Measurements from ENCODE around the gene TRPM8. TPM values are rescaled to one million over a fixed set of nuclear protein-coding genes. Genes with fewer than 3 reads are reported as not detected.

Gene TRPM8
- polyA plus RNA-seq, 1 donor (not counting 4 experiments of a cell fraction or from before 2014, with no cell fraction given): 0.04 TPM

GRCh38 chr2:233940376-233941276 lies 23.5 kb downstream of the TRPM8 start:
- H2AFZ ChIP-seq (ENCODE audit: control insufficient read depth, low read length): no peak overlapping the region
- H4K20me1 ChIP-seq (ENCODE audit: control insufficient read depth, extremely low read depth, insufficient read depth, low read length): no peaks in the 10 kb centered on the region
- TF ChIP-seq EZH2 (IDR thresholded peaks at IDR 0.05; ENCODE audit: low read length) (no peak), CTCF (optimal IDR thresholded peaks at IDR 0.05 in 1 of 3, IDR thresholded peaks at IDR 0.05 in 1 of 3, conservative IDR thresholded peaks at IDR 0.05 in 1 of 3; ENCODE audit: extremely low read depth in 1 of 3, insufficient read depth in 2 of 3, low read length in 3 of 3) (no peak)
- no peak overlapping the region for H3K4me3 ChIP-seq (ENCODE audit: control insufficient read depth in 2 of 3, extremely low read depth in 1 of 3, insufficient read depth in 2 of 3, low read depth in 1 of 3, low read length in 3 of 3)
- H3K9me3 ChIP-seq (ENCODE audit: control insufficient read depth, low read depth, low read length): no peaks in the 10 kb centered on the region
- no peaks in the 10 kb centered on the region for H3K79me2 ChIP-seq (ENCODE audit: control insufficient read depth, insufficient read depth, low read length)
- dilution Hi-C loops (cut with MboI; ENCODE audit: extremely low pct_ligation_motif_present, low sequenced_read_pairs): no loop called here
- no peaks in the 10 kb centered on the region for H3K9me1 ChIP-seq (ENCODE audit: control insufficient read depth, extremely low read depth, insufficient read depth, low read length)
- no peak overlapping the region for H3K9ac ChIP-seq (ENCODE audit: control insufficient read depth, extremely low read depth, insufficient read depth, low read length)
- FAIRE-seq (no peak), DNase-seq (ENCODE audit: low read depth, low spot score) (no peak)
- no peaks in the 10 kb centered on the region for H3K4me1 ChIP-seq (ENCODE audit: control insufficient read depth, extremely low read depth, insufficient read depth, low read length)
- H3K4me2 ChIP-seq (ENCODE audit: control insufficient read depth, extremely low read depth, insufficient read depth, low read depth, low read length): no peak overlapping the region
- H3K27me3 ChIP-seq (ENCODE audit: control insufficient read depth, extremely low read depth, insufficient read depth, low read length): peaks cover 14% of the 10 kb centered on the region
- H3K27ac ChIP-seq (ENCODE audit: control insufficient read depth, insufficient read depth, low read length): no peak overlapping the region
- no peaks in the 10 kb centered on the region for H3K36me3 ChIP-seq (ENCODE audit: control insufficient read depth in 2 of 2, extremely low read depth in 1 of 2, insufficient read depth in 2 of 2, low read length in 2 of 2)

GRCh38 chr2:233942731-233943130 lies 25.6 kb downstream of the TRPM8 start:
- peaks cover 14% of the 10 kb centered on the region for H3K27me3 ChIP-seq (ENCODE audit: control insufficient read depth, extremely low read depth, insufficient read depth, low read length)
- DNase-seq (ENCODE audit: low read depth, low spot score) (no peak), FAIRE-seq (no peak)
- no peak overlapping the region for H3K9ac ChIP-seq (ENCODE audit: control insufficient read depth, extremely low read depth, insufficient read depth, low read length)
- no peaks in the 10 kb centered on the region for H3K4me1 ChIP-seq (ENCODE audit: control insufficient read depth, extremely low read depth, insufficient read depth, low read length)
- no peak overlapping the region for H3K4me2 ChIP-seq (ENCODE audit: control insufficient read depth, extremely low read depth, insufficient read depth, low read depth, low read length)
- no peaks in the 10 kb centered on the region for H4K20me1 ChIP-seq (ENCODE audit: control insufficient read depth, extremely low read depth, insufficient read depth, low read length)
- H3K9me1 ChIP-seq (ENCODE audit: control insufficient read depth, extremely low read depth, insufficient read depth, low read length): no peaks in the 10 kb centered on the region
- dilution Hi-C loops (cut with MboI; ENCODE audit: extremely low pct_ligation_motif_present, low sequenced_read_pairs): no loop called here
- H3K79me2 ChIP-seq (ENCODE audit: control insufficient read depth, insufficient read depth, low read length): no peaks in the 10 kb centered on the region
- H3K4me3 ChIP-seq (ENCODE audit: control insufficient read depth in 2 of 3, extremely low read depth in 1 of 3, insufficient read depth in 2 of 3, low read depth in 1 of 3, low read length in 3 of 3): no peak overlapping the region
- H2AFZ ChIP-seq (ENCODE audit: control insufficient read depth, low read length): no peak overlapping the region
- no peak overlapping the region for H3K27ac ChIP-seq (ENCODE audit: control insufficient read depth, insufficient read depth, low read length)
- H3K9me3 ChIP-seq (ENCODE audit: control insufficient read depth, low read depth, low read length): no peaks in the 10 kb centered on the region
- no peaks in the 10 kb centered on the region for H3K36me3 ChIP-seq (ENCODE audit: control insufficient read depth in 2 of 2, extremely low read depth in 1 of 2, insufficient read depth in 2 of 2, low read length in 2 of 2)
- TF ChIP-seq EZH2 (IDR thresholded peaks at IDR 0.05; ENCODE audit: low read length): no peak

Measured in keratinocyte (primary cell).